GM18505 (cell line): ENCODE results near the gene PTPRJ.
"Not testable (repeated sequence)": the region's sequence is repeated elsewhere in the genome, so short reads cannot be mapped to it uniquely, and the experiment has no call there.

Source experiments
- ATAC-seq: cut with Tn5 transposase; IDR thresholded peaks from one replicate; pipeline ENCODE4 v1.9.1; 2021; ENCODE audit not compliant: unreplicated experiment
- POLR2A ChIP-seq: IDR thresholded peaks from 4 replicates; pipeline ENCODE4 v1.6.1; 2011; ENCODE audit warnings: borderline replicate concordance; ENCODE audit not compliant: insufficient read depth, insufficient read length; ENCODE audit errors: extremely low read depth

Gene PTPRJ

GRCh38 chr11:48124880-48125279, 144.5 kb downstream of the PTPRJ start:
- no peak for ATAC-seq
- TF ChIP-seq POLR2A: no peak

GRCh38 chr11:48125866-48126265, 145.5 kb downstream of the PTPRJ start:
- ATAC-seq: no peak
- TF ChIP-seq POLR2A: no peak

- TF ChIP-seq POLR2A: no peak
- no peak for ATAC-seq
Measured at GRCh38 chr11:48127521-48128183, 147.3 kb downstream of the PTPRJ start.

- TF ChIP-seq POLR2A: no peak
- no peak for ATAC-seq
Measured at GRCh38 chr11:48129697-48130395, 149.5 kb downstream of the PTPRJ start.

- ATAC-seq: no peak
- no peak for TF ChIP-seq POLR2A
Measured at GRCh38 chr11:48134221-48134922, 154.0 kb downstream of the PTPRJ start.

- ATAC-seq: no peak
- no peak for TF ChIP-seq POLR2A
Measured at GRCh38 chr11:48138222-48138621, 157.9 kb downstream of the PTPRJ start.

GRCh38 chr11:48139896-48140295, 159.5 kb downstream of the PTPRJ start:
- not testable (repeated sequence) for ATAC-seq

- no peak for ATAC-seq
- TF ChIP-seq POLR2A: no peak
Measured at GRCh38 chr11:48141475-48142122, 161.2 kb downstream of the PTPRJ start.

GRCh38 chr11:48142889-48143288, 162.5 kb downstream of the PTPRJ start:
- TF ChIP-seq POLR2A: no peak
- ATAC-seq: no peak

- TF ChIP-seq POLR2A: no peak
- ATAC-seq: no peak
Measured at GRCh38 chr11:48148749-48149148, 168.4 kb downstream of the PTPRJ start.

- no peak for ATAC-seq
- TF ChIP-seq POLR2A: no peak
Measured at GRCh38 chr11:48150213-48150612, 169.9 kb downstream of the PTPRJ start.

GRCh38 chr11:48154151-48154550, 173.8 kb downstream of the PTPRJ start:
- no peak for TF ChIP-seq POLR2A
- ATAC-seq: no peak

- no peak for TF ChIP-seq POLR2A
- no peak for ATAC-seq
Measured at GRCh38 chr11:48161951-48162884, 181.9 kb downstream of the PTPRJ start.

- no peak for ATAC-seq
- TF ChIP-seq POLR2A: no peak
Measured at GRCh38 chr11:48162885-48163268, 182.5 kb downstream of the PTPRJ start.
